HepG2 (cell line): Measurements from ENCODE around the gene GRK4. TPM values are rescaled to one million over a fixed set of nuclear protein-coding genes. Genes with fewer than 3 reads are reported as not detected.

Source experiments
- ATAC-seq: fragments of 200-7000 bp; cut with Tn5 transposase; 3 replicates; pipeline ENCODE4 v1.9.1; 2020; ENCODE audit warnings: mild to moderate bottlenecking, moderate library complexity
- BruUV-seq: library from RNA; stranded (reverse); fragments of 400-500 nt; replicated peaks from 2 replicates; lab custom pipeline; 2021; lab: Mats Ljungman, UMichigan
- CTCF ChIA-PET: fragments of 300-600 bp; formaldehyde crosslinking; extraction: SDS; loops from one replicate; lab custom pipeline; 2021; ENCODE audit warnings: low total read pairs, inconsistent platforms, low intra/inter-chr PET ratio; lab: Yijun Ruan, JAX
- POLR2A ChIA-PET: fragments of 350-600 bp; sonication (Branson Sonifier 250); formaldehyde crosslinking; loops from one replicate; lab custom pipeline; 2020; ENCODE audit warnings: antibody characterized with exemption, inconsistent platforms; lab: Yijun Ruan, JAX
- DNase-seq: peaks from one replicate; pipeline ENCODE4 v3.0.0-alpha.2; 2015; ENCODE audit warnings: low spot score
- FAIRE-seq: peaks from 3 replicates; lab custom pipeline; 2011; peaks lifted over from hg19 to GRCh38; lab: Jason Lieb, UNC
- H2AFZ ChIP-seq: one replicate; pipeline ENCODE4 v1.6.1; 2011; ENCODE audit warnings: low read length, inconsistent platforms
- H3K27ac ChIP-seq: fragments of 300-600 bp; 3 replicates; pipeline ENCODE4 v1.8.0; 2011; ENCODE audit warnings: mixed run types, mild to moderate bottlenecking, mixed read lengths, low read length, inconsistent platforms; ENCODE audit not compliant: insufficient read depth; ENCODE audit errors: extremely low read length
- H3K27me3 ChIP-seq, 2 experiments: fragments of 200-600 bp in 1 of 2; 2 replicates in 1 of 2; 3 replicates in 1 of 2; pipeline versions ENCODE4 v1.6.0 to v1.8.0; 2011; ENCODE audit warnings: low read length in 2 of 2, mild to moderate bottlenecking in 2 of 2, moderate library complexity in 2 of 2, inconsistent platforms in 1 of 2; ENCODE audit not compliant: insufficient read depth in 2 of 2, control insufficient read depth in 1 of 2
- H3K36me3 ChIP-seq, 2 experiments: fragments of 200-600 bp in 1 of 2; replicated peaks in 1 of 2; 2 replicates in 1 of 2; 3 replicates in 1 of 2; pipeline versions ENCODE4 v1.5.1 to v1.8.0; 2011; ENCODE audit warnings: low read length in 2 of 2, inconsistent platforms in 1 of 2; ENCODE audit not compliant: insufficient read depth in 2 of 2, control insufficient read depth in 1 of 2
- H3K4me1 ChIP-seq: 2 replicates; pipeline ENCODE4 v1.5.1; 2012; ENCODE audit warnings: low read length, inconsistent platforms; ENCODE audit not compliant: insufficient read depth
- H3K4me2 ChIP-seq: 2 replicates; pipeline ENCODE4 v1.6.0; 2011; ENCODE audit warnings: low read depth, low read length, inconsistent platforms
- H3K4me3 ChIP-seq, 3 experiments: fragments of 200-600 bp in 1 of 3; sonication (generic), shearing (Covaris generic) in 1 of 3; replicated peaks in 1 of 3; 2 replicates each; pipeline ENCODE4 v1.5.1; 2011 to 2016; ENCODE audit warnings: low read length in 3 of 3, inconsistent platforms in 2 of 3, low read depth in 2 of 3, mild to moderate bottlenecking in 2 of 3, control low read depth in 1 of 3, mixed read lengths in 1 of 3; ENCODE audit not compliant: insufficient read depth in 1 of 3
- H3K79me2 ChIP-seq: one replicate; pipeline ENCODE4 v1.6.1; 2011; ENCODE audit warnings: low read length, inconsistent platforms; ENCODE audit not compliant: insufficient read depth
- H3K9ac ChIP-seq: 2 replicates; pipeline ENCODE4 v1.6.0; 2011; ENCODE audit warnings: mild to moderate bottlenecking, low read depth, low read length, inconsistent platforms; ENCODE audit not compliant: insufficient read depth
- H3K9me3 ChIP-seq: 2 replicates; pipeline ENCODE4 v1.5.1; 2012; ENCODE audit warnings: mild to moderate bottlenecking, low read length
- H4K20me1 ChIP-seq: 2 replicates; pipeline ENCODE4 v1.6.0; 2011; ENCODE audit warnings: inconsistent platforms, mild to moderate bottlenecking, low read length, moderate library complexity; ENCODE audit not compliant: insufficient read depth
- MIXL1 ChIP-seq: IDR thresholded peaks from 2 replicates; pipeline ENCODE4 v1.6.1; 2016
- PHF20 ChIP-seq: sonication (generic); formaldehyde crosslinking; IDR thresholded peaks from 2 replicates; pipeline ENCODE4 v1.5.0; 2020; ENCODE audit warnings: mild to moderate bottlenecking, missing genetic modification reagents
- POGZ ChIP-seq: sonication (generic); formaldehyde crosslinking; IDR thresholded peaks from 2 replicates; pipeline ENCODE4 v1.4.0; 2020; ENCODE audit warnings: mild to moderate bottlenecking, missing genetic modification reagents
- POLR2G ChIP-seq: fragments of 200-400 bp; formaldehyde crosslinking; IDR thresholded peaks from 2 replicates; pipeline ENCODE4 v1.6.1; 2018; ENCODE audit warnings: mild to moderate bottlenecking, low read depth, low read length, moderate library complexity
- RBAK ChIP-seq: sonication (generic); formaldehyde crosslinking; IDR thresholded peaks from 2 replicates; pipeline ENCODE4 v1.5.1; 2020; ENCODE audit warnings: mild to moderate bottlenecking, missing genetic modification reagents
- ZNF547 ChIP-seq: sonication (generic); formaldehyde crosslinking; IDR thresholded peaks from 2 replicates; pipeline ENCODE4 v1.5.1; 2020; ENCODE audit warnings: mild to moderate bottlenecking, missing genetic modification reagents
- ZNF615 ChIP-seq: sonication (generic); formaldehyde crosslinking; IDR thresholded peaks from 2 replicates; pipeline ENCODE4 v1.5.0; 2020; ENCODE audit warnings: mild to moderate bottlenecking, missing genetic modification reagents, borderline replicate concordance
- ZNF747 ChIP-seq: sonication (generic); formaldehyde crosslinking; IDR thresholded peaks from 2 replicates; pipeline ENCODE4 v1.8.1; 2023; ENCODE audit warnings: missing genetic modification reagents, mild to moderate bottlenecking, borderline replicate concordance
- WGBS: methylation state at CpG from one replicate; pipeline ENCODE4 v1.1.6; 2017; ENCODE audit warnings: low lambda C conversion rate; 5-methylcytosine and 5-hydroxymethylcytosine counted together
- in situ Hi-C: cut with HindIII; loops from 2 replicates; pipeline ENCODE4 v1.10.0; 2017; ENCODE audit warnings: low pct_unique_long_range_greater_than_20kb; ENCODE audit not compliant: extremely low pct_ligation_motif_present
- intact Hi-C: fragments of 100-400 bp; cut with micrococcal nuclease; formaldehyde crosslinking; loops from one replicate; pipeline ENCODE4 v1.10.0; 2022; ENCODE audit not compliant: unreplicated experiment
- polyA plus RNA-seq, 8 experiments: library from polyadenylated mRNA; depleted of rRNA in 3 of 8; stranded (reverse) in 7 of 8; unstranded in 1 of 8; fragments of >200 nt; fragmentation: Illumina TruSeq in 4 of 8; extraction: Trizol in 4 of 8; gene quantifications; 2 replicates each; pipeline versions ENCODE4 v1.2.1 to v1.2.3, GENCODE V29; 2011 to 2016; ENCODE audit warnings: low read depth in 4 of 8, missing spikeins in 1 of 8, mixed read lengths in 1 of 8; ENCODE audit not compliant: insufficient read depth in 1 of 8
- total RNA-seq, 5 experiments: library from RNA; depleted of rRNA; stranded (reverse); fragments of >200 nt; fragmentation: Illumina TruSeq; extraction: Trizol; gene quantifications; 2 replicates each; pipeline ENCODE4 v1.2.3, GENCODE V29; 2016; ENCODE audit warnings: low read depth in 1 of 5
- TF ChIP-seq, protein P1 (sequence below): sonication (generic); formaldehyde crosslinking; IDR thresholded peaks from 2 replicates; pipeline ENCODE4 v1.5.1; 2020; ENCODE audit warnings: mild to moderate bottlenecking, missing genetic modification reagents, moderate library complexity
- TF ChIP-seq, protein P2 (sequence below): IDR thresholded peaks from 2 replicates; pipeline ENCODE4 v1.6.1; 2016; ENCODE audit warnings: low read depth, borderline replicate concordance
- TF ChIP-seq, protein P3 (sequence below): IDR thresholded peaks from 2 replicates; pipeline ENCODE4 v1.6.1; 2012; ENCODE audit warnings: low read length, improper control_type of control experiment
- TF ChIP-seq, protein P4 (sequence below): sonication (generic); formaldehyde crosslinking; IDR thresholded peaks from 2 replicates; pipeline ENCODE4 v1.5.1; 2020; ENCODE audit warnings: mild to moderate bottlenecking, missing genetic modification reagents, moderate library complexity

Gene GRK4
- total and polyA plus RNA-seq, 2 of the 13 experiments (the other 11 are each of a cell fraction or from before 2014, with no cell fraction given), result 1.8 to 2.0 TPM

GRCh38 chr4:2942532-2943363, 20.6 kb upstream of the GRK4 start (continued):
- no peak for TF ChIP-seq ZNF615
- TF ChIP-seq, protein P1, sequence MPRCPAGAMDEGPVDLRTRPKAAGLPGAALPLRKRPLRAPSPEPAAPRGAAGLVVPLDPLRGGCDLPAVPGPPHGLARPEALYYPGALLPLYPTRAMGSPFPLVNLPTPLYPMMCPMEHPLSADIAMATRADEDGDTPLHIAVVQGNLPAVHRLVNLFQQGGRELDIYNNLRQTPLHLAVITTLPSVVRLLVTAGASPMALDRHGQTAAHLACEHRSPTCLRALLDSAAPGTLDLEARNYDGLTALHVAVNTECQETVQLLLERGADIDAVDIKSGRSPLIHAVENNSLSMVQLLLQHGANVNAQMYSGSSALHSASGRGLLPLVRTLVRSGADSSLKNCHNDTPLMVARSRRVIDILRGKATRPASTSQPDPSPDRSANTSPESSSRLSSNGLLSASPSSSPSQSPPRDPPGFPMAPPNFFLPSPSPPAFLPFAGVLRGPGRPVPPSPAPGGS, result no peak
- no peak for TF ChIP-seq PHF20 (CRISPR knock-in tag)
- TF ChIP-seq POLR2G, result peak; percentile 18; the same call in 1 of the 2 replicates

GRCh38 chr4:2943364-2944090, 19.8 kb upstream of the GRK4 start:
- DNase-seq (no peak), FAIRE-seq (no peak), ATAC-seq (no peak)
- in situ Hi-C loops, result no loop called here
- no peak overlapping the region for H3K9ac ChIP-seq
- H3K9me3 ChIP-seq, result no peaks in the 10 kb centered on the region
- peaks cover 58 to 93% of the 10 kb centered on the region in 2 experiments for H3K36me3 ChIP-seq
- H2AFZ ChIP-seq, result no peak overlapping the region
- H3K27ac ChIP-seq, result no peak overlapping the region
- CTCF ChIA-PET, result no interaction called here
- no peaks in the 10 kb centered on the region for H3K27me3 ChIP-seq
- no peak overlapping the region for H3K4me2 ChIP-seq
- intact Hi-C loops, result no loop called here
- no peaks in the 10 kb centered on the region for H3K4me1 ChIP-seq
- POLR2A ChIA-PET, result interaction anchor here (1.3 to 2.6 kb wide), 2 partner anchors 13 to 20 kb away, joined by 3 to 5 read pairs; partner anchors contain the start of genes GRK4 and NOP14
- 0 out of 2 replicates have a peak, but pooled peaks cover 5% of the 10 kb centered on the region for H4K20me1 ChIP-seq
- WGBS, result 97% methylated on average over 20 of the region's 20 CpGs
- H3K4me3 ChIP-seq, result no peak overlapping the region
- no TSS peak for BruUV-seq
- H3K79me2 ChIP-seq, result no peaks in the 10 kb centered on the region
- TF ChIP-seq, protein P2, sequence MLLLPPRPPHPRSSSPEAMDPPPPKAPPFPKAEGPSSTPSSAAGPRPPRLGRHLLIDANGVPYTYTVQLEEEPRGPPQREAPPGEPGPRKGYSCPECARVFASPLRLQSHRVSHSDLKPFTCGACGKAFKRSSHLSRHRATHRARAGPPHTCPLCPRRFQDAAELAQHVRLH (CRISPR knock-in tag), result no peak
- TF ChIP-seq ZNF547, result no peak
- no peak for TF ChIP-seq POGZ (CRISPR knock-in tag)
- no peak for TF ChIP-seq MIXL1 (CRISPR knock-in tag)
- TF ChIP-seq, protein P3, sequence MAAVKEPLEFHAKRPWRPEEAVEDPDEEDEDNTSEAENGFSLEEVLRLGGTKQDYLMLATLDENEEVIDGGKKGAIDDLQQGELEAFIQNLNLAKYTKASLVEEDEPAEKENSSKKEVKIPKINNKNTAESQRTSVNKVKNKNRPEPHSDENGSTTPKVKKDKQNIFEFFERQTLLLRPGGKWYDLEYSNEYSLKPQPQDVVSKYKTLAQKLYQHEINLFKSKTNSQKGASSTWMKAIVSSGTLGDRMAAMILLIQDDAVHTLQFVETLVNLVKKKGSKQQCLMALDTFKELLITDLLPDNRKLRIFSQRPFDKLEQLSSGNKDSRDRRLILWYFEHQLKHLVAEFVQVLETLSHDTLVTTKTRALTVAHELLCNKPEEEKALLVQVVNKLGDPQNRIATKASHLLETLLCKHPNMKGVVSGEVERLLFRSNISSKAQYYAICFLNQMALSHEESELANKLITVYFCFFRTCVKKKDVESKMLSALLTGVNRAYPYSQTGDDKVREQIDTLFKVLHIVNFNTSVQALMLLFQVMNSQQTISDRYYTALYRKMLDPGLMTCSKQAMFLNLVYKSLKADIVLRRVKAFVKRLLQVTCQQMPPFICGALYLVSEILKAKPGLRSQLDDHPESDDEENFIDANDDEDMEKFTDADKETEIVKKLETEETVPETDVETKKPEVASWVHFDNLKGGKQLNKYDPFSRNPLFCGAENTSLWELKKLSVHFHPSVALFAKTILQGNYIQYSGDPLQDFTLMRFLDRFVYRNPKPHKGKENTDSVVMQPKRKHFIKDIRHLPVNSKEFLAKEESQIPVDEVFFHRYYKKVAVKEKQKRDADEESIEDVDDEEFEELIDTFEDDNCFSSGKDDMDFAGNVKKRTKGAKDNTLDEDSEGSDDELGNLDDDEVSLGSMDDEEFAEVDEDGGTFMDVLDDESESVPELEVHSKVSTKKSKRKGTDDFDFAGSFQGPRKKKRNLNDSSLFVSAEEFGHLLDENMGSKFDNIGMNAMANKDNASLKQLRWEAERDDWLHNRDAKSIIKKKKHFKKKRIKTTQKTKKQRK, result no peak
- TF ChIP-seq ZNF747 (CRISPR knock-in tag), result no peak
- TF ChIP-seq, protein P4, sequence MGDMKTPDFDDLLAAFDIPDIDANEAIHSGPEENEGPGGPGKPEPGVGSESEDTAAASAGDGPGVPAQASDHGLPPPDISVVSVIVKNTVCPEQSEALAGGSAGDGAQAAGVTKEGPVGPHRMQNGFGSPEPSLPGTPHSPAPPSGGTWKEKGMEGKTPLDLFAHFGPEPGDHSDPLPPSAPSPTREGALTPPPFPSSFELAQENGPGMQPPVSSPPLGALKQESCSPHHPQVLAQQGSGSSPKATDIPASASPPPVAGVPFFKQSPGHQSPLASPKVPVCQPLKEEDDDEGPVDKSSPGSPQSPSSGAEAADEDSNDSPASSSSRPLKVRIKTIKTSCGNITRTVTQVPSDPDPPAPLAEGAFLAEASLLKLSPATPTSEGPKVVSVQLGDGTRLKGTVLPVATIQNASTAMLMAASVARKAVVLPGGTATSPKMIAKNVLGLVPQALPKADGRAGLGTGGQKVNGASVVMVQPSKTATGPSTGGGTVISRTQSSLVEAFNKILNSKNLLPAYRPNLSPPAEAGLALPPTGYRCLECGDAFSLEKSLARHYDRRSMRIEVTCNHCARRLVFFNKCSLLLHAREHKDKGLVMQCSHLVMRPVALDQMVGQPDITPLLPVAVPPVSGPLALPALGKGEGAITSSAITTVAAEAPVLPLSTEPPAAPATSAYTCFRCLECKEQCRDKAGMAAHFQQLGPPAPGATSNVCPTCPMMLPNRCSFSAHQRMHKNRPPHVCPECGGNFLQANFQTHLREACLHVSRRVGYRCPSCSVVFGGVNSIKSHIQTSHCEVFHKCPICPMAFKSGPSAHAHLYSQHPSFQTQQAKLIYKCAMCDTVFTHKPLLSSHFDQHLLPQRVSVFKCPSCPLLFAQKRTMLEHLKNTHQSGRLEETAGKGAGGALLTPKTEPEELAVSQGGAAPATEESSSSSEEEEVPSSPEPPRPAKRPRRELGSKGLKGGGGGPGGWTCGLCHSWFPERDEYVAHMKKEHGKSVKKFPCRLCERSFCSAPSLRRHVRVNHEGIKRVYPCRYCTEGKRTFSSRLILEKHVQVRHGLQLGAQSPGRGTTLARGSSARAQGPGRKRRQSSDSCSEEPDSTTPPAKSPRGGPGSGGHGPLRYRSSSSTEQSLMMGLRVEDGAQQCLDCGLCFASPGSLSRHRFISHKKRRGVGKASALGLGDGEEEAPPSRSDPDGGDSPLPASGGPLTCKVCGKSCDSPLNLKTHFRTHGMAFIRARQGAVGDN (CRISPR knock-in tag), result no peak
- no peak for TF ChIP-seq RBAK (CRISPR knock-in tag)
